Measurements from ENCODE around the gene COL21A1.

COL21A1 gene

GRCh38 chr6:56245903-56246351, 1.5 kb downstream of the COL21A1 start:
- DNase-seq (ENCODE audit: low spot score), result no peak

DNA sequence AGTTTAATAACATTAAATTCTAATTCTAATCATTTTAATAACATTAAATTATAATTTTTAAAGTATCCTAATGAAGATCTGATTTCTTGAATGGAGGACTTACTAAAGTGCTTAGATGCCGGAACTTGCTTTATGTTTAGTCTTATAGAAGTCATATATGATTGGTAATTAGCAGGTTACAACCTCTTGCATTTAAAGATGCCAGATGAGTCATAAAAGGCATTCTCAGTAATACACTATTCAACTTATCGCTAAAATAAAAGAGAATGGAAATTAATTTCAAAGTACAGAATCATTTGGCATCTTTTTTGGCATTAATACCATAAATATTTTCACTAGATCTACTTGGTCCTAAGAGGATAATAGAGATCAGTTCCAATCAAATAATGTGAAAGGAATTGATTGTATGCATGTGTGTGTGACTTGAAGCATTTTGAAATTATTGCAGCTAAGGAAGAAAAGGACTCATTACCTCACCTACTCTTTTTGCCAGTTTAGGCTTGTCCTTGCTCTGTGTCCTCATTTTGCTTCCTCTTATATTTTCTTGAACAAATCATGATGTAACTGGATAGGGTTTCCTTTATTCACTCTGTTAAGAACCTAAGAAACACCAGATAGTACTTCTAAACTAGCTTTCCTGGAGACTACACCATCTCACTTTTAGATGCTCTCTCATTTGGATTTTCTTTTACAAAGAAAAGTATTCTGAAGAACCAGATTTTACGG, 2.7 kb downstream of the COL21A1 start:
- no peak for DNase-seq (ENCODE audit: low spot score)

DNA sequence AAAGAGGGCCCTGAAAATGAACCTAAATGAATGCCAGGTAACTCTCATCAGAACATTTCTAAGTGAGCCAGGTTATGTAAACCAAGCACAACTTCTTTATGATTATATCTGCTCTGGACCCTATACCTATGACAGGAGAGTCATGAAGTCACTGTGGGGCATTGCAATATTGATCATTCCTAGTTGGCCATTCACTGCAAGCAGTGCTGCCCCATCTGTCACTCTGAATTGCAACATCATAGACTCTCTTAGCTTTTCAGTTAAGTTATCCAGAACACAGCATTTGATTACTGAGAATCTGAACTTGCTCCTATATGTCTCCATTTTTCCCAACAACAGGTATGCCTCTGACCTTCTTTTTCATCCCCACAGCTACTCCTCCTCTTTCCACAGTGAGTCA, 3.3 kb downstream of the COL21A1 start:
- no peak for DNase-seq (ENCODE audit: low spot score)

DNA sequence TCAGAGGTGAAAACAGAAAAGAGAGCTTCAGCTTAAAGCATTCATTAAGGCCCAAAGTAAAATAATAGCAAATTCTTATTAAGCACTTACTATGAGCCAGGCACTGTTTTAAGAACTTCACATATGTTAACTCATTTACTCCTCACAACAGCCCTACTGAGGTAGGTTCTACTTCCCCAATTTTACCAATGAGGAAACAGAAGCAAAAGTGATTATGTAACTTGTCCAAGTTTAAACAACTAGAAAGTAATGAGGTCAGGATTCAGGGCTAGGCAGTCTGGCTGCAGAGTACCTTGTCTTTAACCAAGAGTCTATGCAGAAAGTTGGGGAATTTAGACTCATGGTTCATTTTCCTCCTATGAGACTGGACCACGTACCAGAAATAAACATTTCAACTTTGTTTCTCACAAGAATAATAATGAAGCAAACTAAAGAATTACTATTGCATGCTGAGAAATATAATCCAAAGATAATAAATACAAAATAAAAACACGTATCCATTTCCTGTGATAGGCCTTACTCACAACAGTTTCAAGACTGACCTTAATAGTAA, 3.8 kb downstream of the COL21A1 start:
- DNase-seq (ENCODE audit: low spot score), result no peak

- no peak for DNase-seq (ENCODE audit: low spot score)
Measured at GRCh38 chr6:56242346-56242745, 5.0 kb downstream of the COL21A1 start.

- no peak for DNase-seq (ENCODE audit: low spot score)
Measured at GRCh38 chr6:56241124-56241802, 6.1 kb downstream of the COL21A1 start.

DNA sequence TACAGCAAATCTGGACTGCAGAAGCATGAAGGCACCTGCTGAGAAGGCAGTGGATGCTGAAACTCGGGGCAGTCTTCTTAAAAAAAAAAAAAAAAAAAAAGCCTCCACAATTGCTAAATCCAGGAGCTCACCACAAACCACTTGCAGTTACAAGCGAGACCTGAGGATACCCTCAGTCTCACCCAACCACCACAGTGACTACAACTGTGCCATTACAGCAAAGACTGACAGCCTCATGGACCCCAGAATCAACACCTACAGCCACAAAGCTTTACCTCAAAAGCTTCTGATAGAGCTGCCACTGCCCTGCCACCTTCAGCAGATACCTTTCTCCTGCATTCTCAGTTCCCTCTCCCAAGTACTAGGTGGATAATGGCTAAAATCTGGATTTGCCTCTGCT, 9.0 kb downstream of the COL21A1 start:
- no peak for DNase-seq (ENCODE audit: low spot score)

GRCh38 chr6:56235245-56235644, 12.1 kb downstream of the COL21A1 start:
- no peak for DNase-seq (ENCODE audit: low spot score)

DNA sequence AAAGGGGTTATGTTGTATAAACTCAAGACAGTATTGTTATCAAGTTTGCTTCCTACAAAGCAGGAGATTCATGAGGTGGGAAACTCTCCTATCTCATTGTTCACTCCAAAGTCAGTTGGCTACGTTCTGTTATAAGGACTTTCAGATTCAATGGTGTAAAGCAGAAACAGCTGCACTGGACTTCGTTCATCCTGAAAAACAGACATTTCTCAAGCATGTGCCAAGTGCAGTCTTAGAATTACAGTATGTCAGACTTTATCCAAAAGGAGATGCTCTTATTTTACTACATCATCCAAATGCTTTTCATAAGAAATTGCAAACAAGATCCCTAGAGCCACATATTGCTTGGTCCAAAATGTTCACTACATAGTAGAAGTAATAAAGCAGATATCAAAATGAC, 14.9 kb downstream of the COL21A1 start:
- no peak for DNase-seq (ENCODE audit: low spot score)

DNA sequence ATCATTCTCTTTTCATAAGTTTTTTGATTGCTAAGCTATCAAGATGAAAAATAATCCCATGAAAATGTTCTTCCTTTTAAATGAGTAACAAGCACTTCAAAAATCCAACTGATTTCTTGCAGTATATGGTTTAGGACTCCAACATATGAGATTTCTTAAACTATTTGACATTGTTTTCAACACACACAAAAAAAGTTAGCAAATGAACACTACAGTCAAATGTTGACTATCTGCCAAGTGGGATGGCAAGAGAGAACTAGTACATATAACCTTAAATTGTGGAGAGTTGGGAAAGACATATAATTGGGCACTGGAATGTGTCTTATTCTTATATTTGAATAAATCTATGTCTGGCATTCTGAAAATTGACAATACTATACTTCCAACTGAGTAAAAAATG, 15.6 kb downstream of the COL21A1 start:
- DNase-seq (ENCODE audit: low spot score), result no peak

- DNase-seq (ENCODE audit: low spot score), result no peak
Measured at GRCh38 chr6:56230976-56231566, 16.3 kb downstream of the COL21A1 start.

DNA sequence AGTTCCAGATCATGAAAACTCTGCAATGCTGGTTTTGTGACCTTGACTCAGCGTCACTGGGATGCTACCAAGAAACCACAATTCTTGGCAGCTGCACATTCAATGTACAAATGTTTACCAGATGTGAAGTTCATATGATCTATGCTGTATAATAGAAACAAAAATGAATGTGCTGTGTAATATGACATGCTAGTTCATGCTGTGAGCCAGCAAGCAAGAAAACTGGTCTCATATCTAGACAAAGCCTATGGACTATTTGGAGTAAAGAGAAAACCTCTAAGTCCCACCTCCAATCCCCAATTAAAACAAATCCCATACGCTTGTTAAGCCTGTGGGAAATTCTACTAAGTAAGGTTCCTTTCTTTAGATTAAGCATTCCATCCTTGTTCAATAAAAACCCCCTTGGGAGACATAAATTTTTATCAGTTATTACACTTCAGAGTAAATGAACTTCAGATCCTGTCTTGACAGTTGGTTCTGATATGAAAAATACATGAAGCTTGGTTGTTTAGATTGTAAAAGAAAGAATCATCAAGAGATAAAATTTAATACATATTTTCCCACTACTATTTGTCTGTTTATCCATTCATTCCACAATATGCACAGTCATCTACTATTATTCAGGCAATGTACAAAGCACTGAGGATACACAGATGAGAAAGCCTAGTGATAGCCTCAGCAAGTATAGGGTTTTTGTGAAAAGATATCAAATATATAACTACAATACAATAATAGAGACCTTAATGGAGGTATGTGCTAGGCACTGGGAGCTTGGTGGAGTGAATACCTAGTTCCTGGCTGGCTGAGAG, 20.1 kb downstream of the COL21A1 start:
- no peak for DNase-seq (ENCODE audit: low spot score)

DNA sequence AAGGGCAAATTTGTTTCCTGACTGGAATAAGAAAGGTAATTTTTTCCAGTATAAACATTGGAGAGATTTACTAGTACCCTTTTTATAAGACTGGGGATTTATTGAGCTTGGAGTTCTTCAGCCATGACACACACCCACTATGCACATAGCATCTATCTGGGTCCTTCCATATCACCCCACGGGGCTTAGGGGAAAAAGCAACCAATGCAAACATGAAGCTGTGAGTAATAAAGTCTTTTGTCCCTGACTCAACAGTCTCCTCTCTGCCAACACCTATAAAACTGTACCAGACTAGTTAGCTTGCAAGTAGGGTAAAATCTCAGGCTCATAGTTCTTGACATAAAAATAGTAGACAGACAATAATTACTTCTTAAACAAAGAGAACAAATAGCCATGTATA, 23.4 kb downstream of the COL21A1 start:
- no peak for DNase-seq (ENCODE audit: low spot score)

DNA sequence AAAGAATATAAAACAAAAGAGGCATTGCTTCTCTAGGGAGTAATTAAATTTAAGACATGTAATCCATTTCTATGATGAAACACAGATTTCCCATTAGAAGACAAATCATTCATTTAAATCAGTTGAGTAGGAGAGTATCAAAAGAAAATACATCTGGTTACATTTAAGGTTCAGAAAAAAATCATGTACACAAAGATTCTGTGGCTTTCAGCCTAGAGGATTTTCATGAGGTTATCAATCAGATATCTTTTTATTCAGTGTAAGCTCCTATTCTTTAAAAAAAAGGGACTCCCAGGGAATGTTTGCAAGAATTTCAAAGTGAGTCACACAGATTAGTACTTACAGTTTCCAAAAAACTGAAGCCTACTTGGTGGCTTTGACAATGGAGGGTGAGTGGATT, 24.9 kb downstream of the COL21A1 start:
- DNase-seq (ENCODE audit: low spot score), result no peak

DNA sequence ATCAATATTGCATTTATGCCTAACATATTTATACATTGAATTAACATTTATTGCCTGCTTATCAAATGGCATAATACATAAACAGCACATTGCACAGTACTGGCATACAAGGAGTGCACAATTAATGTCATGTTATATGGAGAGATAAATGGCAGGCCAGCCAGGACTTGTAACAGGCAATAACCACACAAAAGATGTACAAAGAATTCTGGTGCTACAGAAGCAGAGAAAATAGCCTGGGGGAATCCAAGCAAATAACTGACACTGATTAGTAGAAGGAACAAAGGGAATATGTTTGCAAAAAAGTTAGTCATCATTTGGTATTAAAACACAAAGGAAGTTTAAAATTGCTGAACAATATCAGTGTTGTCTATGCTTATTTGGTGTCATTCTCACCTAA, 27.3 kb downstream of the COL21A1 start:
- DNase-seq (ENCODE audit: low spot score), result no peak

DNA sequence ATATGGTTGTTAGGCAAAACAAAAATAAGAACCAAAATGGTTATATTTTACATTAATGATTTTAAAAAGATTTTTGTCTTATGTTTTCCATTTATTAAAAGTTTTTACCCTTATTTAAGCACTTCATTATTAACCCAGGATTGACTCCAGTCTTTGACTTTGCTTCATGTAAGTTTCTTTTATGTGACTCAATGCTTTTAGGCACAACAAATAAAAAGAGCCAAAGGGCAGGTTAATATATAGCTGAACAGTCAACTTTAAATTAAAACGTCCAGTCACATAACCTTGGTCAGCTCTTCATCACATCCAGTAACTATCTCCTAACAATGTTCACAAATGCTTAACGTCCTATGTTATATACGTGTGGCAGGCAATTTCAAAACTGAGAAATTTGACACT, 32.7 kb downstream of the COL21A1 start:
- no peak for DNase-seq (ENCODE audit: low spot score)

- DNase-seq (ENCODE audit: low spot score), result no peak
Measured at GRCh38 chr6:56214041-56214702, 33.2 kb downstream of the COL21A1 start.

DNA sequence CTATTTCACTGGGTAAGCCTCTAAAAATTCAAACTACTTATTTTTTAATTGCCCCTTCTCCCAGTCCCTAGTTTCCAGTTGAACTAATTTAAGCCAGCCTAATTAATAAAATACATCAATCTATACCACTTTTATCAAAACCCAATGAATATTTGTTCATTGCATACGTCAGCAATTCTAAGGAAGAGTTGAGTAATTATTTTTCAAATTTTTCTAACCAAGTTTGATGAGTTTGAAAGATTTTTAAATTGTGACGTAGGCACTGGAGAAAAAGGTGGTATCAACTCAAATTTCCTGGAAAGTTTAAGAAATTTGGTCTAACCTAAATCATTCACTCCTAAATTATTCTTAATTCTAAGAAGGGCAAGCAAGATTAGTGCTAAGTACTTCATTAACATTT, 35.7 kb downstream of the COL21A1 start:
- no peak for DNase-seq (ENCODE audit: low spot score)

DNA sequence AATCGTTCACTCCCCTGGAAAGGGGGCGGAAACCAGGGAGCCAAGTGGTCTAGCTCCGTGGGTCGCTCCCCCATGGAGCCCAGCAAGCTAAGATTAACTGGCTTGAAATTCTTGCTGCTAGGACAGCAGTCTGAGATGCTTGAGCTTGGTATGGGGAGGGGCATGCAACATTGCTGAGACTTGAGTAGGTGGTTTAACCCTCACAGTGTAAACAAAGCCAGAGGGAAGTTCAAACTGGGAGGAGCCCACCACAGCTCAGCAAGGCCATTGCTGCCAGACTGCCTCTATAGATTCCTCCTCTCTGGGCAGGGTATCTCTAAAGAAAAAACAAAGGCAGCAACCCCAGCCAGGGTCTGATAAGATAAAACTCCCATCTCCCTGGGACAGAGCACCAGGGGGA, 43.2 kb downstream of the COL21A1 start:
- no peak for DNase-seq (ENCODE audit: low spot score)

DNA sequence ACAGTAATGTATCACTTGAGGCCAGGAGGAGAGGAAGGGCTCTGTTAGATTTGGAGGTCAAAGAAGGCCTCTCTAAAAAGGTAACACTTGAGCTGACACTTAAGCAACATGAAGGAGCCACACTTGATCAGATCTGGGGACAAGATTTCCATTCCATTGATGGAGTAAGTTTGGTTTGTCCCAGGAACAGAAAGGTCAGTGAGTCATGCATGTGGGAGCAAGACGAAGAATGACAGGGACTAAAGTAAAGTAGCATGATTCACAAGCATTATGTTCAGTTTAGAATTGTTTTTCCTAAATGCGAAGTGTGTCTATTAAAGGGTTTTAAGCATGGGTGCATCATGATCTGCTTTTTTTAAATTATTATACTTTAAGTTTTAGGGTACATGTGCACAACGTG, 47.4 kb downstream of the COL21A1 start:
- DNase-seq (ENCODE audit: low spot score), result no peak

DNA sequence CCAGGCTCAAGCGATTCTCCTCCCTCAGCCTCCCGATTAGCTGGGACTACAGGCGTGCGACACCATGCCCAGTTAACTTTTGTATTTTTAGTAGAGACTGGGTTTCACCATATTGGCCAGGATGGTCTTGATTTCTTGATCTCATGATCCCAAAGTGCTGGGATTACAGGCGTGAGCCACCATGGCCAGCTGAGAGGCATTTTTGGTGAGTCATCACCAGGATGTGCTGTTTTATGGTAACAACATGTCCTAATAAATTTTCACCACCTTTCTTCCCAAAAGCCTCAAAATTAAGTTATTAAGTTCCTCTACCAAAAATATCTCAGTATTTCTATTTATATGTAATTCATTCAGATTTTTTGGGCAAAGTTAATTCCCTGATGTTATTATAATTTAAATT, 53.5 kb downstream of the COL21A1 start:
- no peak for DNase-seq (ENCODE audit: low spot score)

DNA sequence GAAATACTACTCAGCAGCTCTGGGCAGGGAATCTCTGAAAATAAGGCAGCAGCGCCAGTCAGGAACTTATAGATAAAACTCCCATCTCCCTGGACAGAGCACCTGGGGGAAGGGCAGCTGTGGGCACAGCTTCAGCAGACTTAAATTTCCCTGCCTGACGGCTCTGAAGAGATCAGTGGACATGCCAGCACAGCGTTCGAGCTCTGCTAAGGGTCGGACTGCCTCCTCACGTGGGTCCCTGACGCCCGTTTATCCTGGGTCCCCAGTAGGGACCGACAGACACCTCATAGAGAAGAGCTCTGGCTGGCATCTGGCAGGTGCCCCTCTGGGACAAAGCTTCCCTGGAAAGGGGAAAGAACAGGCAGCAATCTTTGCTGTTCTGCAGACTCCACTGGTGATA, 59.0 kb downstream of the COL21A1 start:
- no peak for DNase-seq (ENCODE audit: low spot score)

Data from CD4-positive, alpha-beta T cell treated with Interleukin-6 at 100 ng/mL for 8 hours (primary cell).